IMR-90 (cell line): ENCODE measurements around the gene IL12RB2.

Source experiments
- BHLHE40 ChIP-seq: fragments of 150-350 bp; IDR thresholded peaks from 2 replicates; pipeline ENCODE4 v1.6.1; 2016; ENCODE audit warnings: mild to moderate bottlenecking, low read depth, low read length
- CEBPB ChIP-seq: IDR thresholded peaks from 2 replicates; pipeline ENCODE4 v1.6.1; 2012; ENCODE audit warnings: low read depth, low read length, improper control_type of control experiment
- CTCF ChIP-seq: conservative IDR thresholded peaks from 2 replicates; pipeline ENCODE4 v1.5.1; 2012; ENCODE audit warnings: mild to moderate bottlenecking, low read depth, low read length, improper control_type of control experiment
- MAFK ChIP-seq: IDR thresholded peaks from 2 replicates; pipeline ENCODE4 v1.6.1; 2012; ENCODE audit warnings: low read depth, low read length, improper control_type of control experiment
- MAZ ChIP-seq: IDR thresholded peaks from 2 replicates; pipeline ENCODE4 v1.6.1; 2012; ENCODE audit warnings: low read depth, mild to moderate bottlenecking, low read length, improper control_type of control experiment, moderate library complexity, borderline replicate concordance
- POLR2A ChIP-seq: IDR thresholded peaks from 2 replicates; pipeline ENCODE4 v1.6.1; 2012; ENCODE audit warnings: mild to moderate bottlenecking, low read depth, low read length
- RAD21 ChIP-seq: IDR thresholded peaks from 2 replicates; pipeline ENCODE4 v1.6.1; 2012; ENCODE audit warnings: low read length, improper control_type of control experiment
- RCOR1 ChIP-seq: IDR thresholded peaks from 2 replicates; pipeline ENCODE4 v1.6.1; 2012; ENCODE audit warnings: mild to moderate bottlenecking, low read length, improper control_type of control experiment; ENCODE audit not compliant: insufficient replicate concordance
- RFX5 ChIP-seq: IDR thresholded peaks from 2 replicates; pipeline ENCODE4 v1.8.0; 2012; ENCODE audit warnings: low read depth, mild to moderate bottlenecking, low read length, moderate library complexity
- SMC3 ChIP-seq: fragments of 150-350 bp; IDR thresholded peaks from 2 replicates; pipeline ENCODE4 v1.6.1; 2016; ENCODE audit warnings: low read depth, mild to moderate bottlenecking, antibody characterized with exemption, low read length, moderate library complexity
- USF2 ChIP-seq: fragments of 150-350 bp; IDR thresholded peaks from 2 replicates; pipeline ENCODE4 v1.6.1; 2017; ENCODE audit warnings: mild to moderate bottlenecking, antibody characterized with exemption, low read length, low read depth

- TF ChIP-seq POLR2A (no peak), SMC3 (no peak), USF2 (no peak), CTCF (no peak), CEBPB (no peak), BHLHE40 (no peak), MAFK (no peak), MAZ (no peak), RFX5 (no peak), RCOR1 (no peak), RAD21 (no peak)
These were observed 37.9 kb downstream of the IL12RB2 start for GRCh38 chr1:67345556-67345955.
